Spleen (tissue), 7 donors: ENCODE results near the gene ARMC9.
"Not testable (repeated sequence)": the region's sequence is repeated elsewhere in the genome, so short reads cannot be mapped to it uniquely, and the experiment has no call there.

Experiments
- POLR2A ChIP-seq, 3 donors: fragments of 450-650 bp; IDR thresholded peaks; one replicate each; pipeline ENCODE4 v1.5.1; 2017; ENCODE audit warnings: antibody characterized with exemption in 3 of 3, mild to moderate bottlenecking in 1 of 3
- TF ChIP-seq, protein P1 (sequence below), 11 experiments: fragments of 200-600 bp in 7 of 11; fragments of 450-650 bp in 4 of 11; sonication (generic) in 4 of 11; IDR thresholded peaks in 8 of 11; conservative IDR thresholded peaks in 3 of 11; 1 replicate in 7 of 11; 2 replicates in 4 of 11; pipeline versions ENCODE4 v1.4.0 to v1.8.0; 2016 to 2021; ENCODE audit warnings: antibody characterized with exemption in 11 of 11, inconsistent platforms in 4 of 11, mild to moderate bottlenecking in 1 of 11
- donor health status: DM: no; HTN: no; CAD: no; lungs with moderate emphysema.
- donor health status: DM: no; HTN: no; CAD: no.
- donor health status: DM: no; HTN: no; CAD: no.

DNA sequence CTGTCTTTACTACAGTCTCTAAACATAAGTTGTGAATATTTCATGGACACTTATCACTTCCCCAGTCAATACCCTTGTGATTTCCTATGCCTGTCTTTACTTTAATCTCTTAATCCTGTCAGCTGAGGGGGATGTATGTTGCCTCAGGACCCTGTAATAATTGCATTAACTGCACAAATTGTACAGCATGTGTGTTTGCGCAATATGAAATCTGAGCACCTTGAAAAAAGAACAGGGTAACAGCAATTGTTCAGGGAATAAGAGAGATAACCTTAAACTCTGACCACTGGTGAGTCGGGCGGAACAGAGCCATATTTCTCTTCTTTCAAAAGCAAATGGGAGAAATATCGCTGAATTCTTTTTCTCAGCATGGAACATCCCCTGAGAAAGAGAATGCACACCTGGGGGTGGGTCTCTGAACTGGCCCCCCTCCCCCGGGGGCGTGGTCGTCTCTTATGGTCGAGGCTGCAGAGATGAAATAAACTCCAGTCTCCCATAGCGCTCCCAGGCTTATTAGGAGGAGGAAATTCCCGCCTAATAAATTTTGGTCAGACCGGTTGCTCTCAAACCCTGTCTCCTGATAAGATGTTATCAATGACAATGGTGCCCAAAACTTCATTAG lies 177.7 kb downstream of the ARMC9 start:
- TF ChIP-seq POLR2A (IDR thresholded peaks at IDR 0.05), result not testable (repeated sequence)
- TF ChIP-seq, protein P1, sequence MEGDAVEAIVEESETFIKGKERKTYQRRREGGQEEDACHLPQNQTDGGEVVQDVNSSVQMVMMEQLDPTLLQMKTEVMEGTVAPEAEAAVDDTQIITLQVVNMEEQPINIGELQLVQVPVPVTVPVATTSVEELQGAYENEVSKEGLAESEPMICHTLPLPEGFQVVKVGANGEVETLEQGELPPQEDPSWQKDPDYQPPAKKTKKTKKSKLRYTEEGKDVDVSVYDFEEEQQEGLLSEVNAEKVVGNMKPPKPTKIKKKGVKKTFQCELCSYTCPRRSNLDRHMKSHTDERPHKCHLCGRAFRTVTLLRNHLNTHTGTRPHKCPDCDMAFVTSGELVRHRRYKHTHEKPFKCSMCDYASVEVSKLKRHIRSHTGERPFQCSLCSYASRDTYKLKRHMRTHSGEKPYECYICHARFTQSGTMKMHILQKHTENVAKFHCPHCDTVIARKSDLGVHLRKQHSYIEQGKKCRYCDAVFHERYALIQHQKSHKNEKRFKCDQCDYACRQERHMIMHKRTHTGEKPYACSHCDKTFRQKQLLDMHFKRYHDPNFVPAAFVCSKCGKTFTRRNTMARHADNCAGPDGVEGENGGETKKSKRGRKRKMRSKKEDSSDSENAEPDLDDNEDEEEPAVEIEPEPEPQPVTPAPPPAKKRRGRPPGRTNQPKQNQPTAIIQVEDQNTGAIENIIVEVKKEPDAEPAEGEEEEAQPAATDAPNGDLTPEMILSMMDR (IDR thresholded peaks at IDR 0.05 in 8 of 11, conservative IDR thresholded peaks at IDR 0.05 in 3 of 11), result not testable (repeated sequence)
